Naive thymus-derived CD4-positive, alpha-beta T cell (primary cell): ENCODE data around the gene ZNF609. TPM values are rescaled to one million over a fixed set of nuclear protein-coding genes. Genes with fewer than 3 reads are reported as not detected.
A peak's percentile ranks its signal among the peaks of the same experiment; 100 is the strongest.

Source experiments
- ATAC-seq: fragments of 150-1000 bp; cut with Tn5 transposase; 2 replicates; pipeline ENCODE4 v1.10.0; 2021; ENCODE audit warnings: mild to moderate bottlenecking, moderate library complexity
- CTCF ChIA-PET: fragments of 350-600 bp; sonication (Branson Sonifier 250); formaldehyde crosslinking; loops from one replicate; lab custom pipeline; 2021; ENCODE audit warnings: antibody characterized with exemption; lab: Charles Lee
- POLR2A ChIA-PET: fragments of 350-600 bp; sonication (Branson Sonifier 250); formaldehyde crosslinking; loops from one replicate; lab custom pipeline; 2021; ENCODE audit warnings: antibody characterized with exemption, inconsistent platforms; lab: Charles Lee
- DNase-seq, 9 donors: peaks; one replicate each; pipeline versions ENCODE4 v3.0.0 to v3.0.0-alpha.2; 2020 to 2022; ENCODE audit warnings: mixed read lengths in 1 of 9
- H3K27ac ChIP-seq: one replicate; pipeline ENCODE4 v1.7.0; 2013; ENCODE audit warnings: mild to moderate bottlenecking, low read depth, low read length, moderate library complexity
- H3K27me3 ChIP-seq, 2 donors: one replicate each; pipeline ENCODE4 v1.7.0; 2013; ENCODE audit warnings: low read length in 2 of 2, mild to moderate bottlenecking in 2 of 2, moderate library complexity in 2 of 2; ENCODE audit not compliant: control insufficient read depth in 2 of 2, insufficient read depth in 2 of 2
- H3K36me3 ChIP-seq, 3 experiments: 1 replicate in 2 of 3; 2 replicates in 1 of 3; pipeline ENCODE4 v1.7.0; 2013; ENCODE audit warnings: low read length in 3 of 3, mild to moderate bottlenecking in 3 of 3, moderate library complexity in 1 of 3; ENCODE audit not compliant: insufficient read depth in 3 of 3, control insufficient read depth in 2 of 3
- H3K4me1 ChIP-seq, 2 donors: one replicate each; pipeline ENCODE4 v1.7.0; 2013; ENCODE audit warnings: low read length in 2 of 2, mild to moderate bottlenecking in 2 of 2, moderate library complexity in 1 of 2; ENCODE audit not compliant: control insufficient read depth in 2 of 2, insufficient read depth in 2 of 2
- H3K4me3 ChIP-seq: 2 replicates; pipeline ENCODE4 v1.7.0; 2013; ENCODE audit warnings: mild to moderate bottlenecking, low read length
- H3K9me3 ChIP-seq, 3 experiments: 1 replicate in 2 of 3; 2 replicates in 1 of 3; pipeline ENCODE4 v1.7.0; 2013; ENCODE audit warnings: low read length in 3 of 3; ENCODE audit not compliant: control insufficient read depth in 2 of 3
- H3K27ac Mint-ChIP-seq, 9 donors: one replicate each; pipeline ENCODE4 v1.8.0; 2020 to 2022; ENCODE audit warnings: mixed read lengths in 9 of 9, mild to moderate bottlenecking in 8 of 9, moderate library complexity in 5 of 9, inconsistent platforms in 2 of 9
- H3K27me3 Mint-ChIP-seq, 5 donors: one replicate each; pipeline ENCODE4 v1.8.0; 2021 to 2022; ENCODE audit warnings: mixed read lengths in 5 of 5, mild to moderate bottlenecking in 1 of 5
- H3K36me3 Mint-ChIP-seq, 5 donors: one replicate each; pipeline ENCODE4 v1.8.0; 2020 to 2022; ENCODE audit warnings: mixed read lengths in 5 of 5, mild to moderate bottlenecking in 3 of 5, inconsistent platforms in 1 of 5
- H3K4me1 Mint-ChIP-seq, 7 donors: one replicate each; pipeline ENCODE4 v1.8.0; 2020 to 2022; ENCODE audit warnings: mixed read lengths in 7 of 7, mild to moderate bottlenecking in 3 of 7, inconsistent platforms in 1 of 7
- H3K4me3 Mint-ChIP-seq, 10 donors: one replicate each; pipeline ENCODE4 v1.8.0; 2020 to 2022; ENCODE audit warnings: mild to moderate bottlenecking in 10 of 10, mixed read lengths in 10 of 10, moderate library complexity in 6 of 10, inconsistent platforms in 2 of 10
- H3K9me3 Mint-ChIP-seq, 11 donors: one replicate each; pipeline ENCODE4 v1.8.0; 2020 to 2022; ENCODE audit warnings: mixed read lengths in 11 of 11, mild to moderate bottlenecking in 4 of 11, inconsistent platforms in 1 of 11, moderate library complexity in 1 of 11
- intact Hi-C, 2 donors: fragments of 100-400 bp; cut with micrococcal nuclease; formaldehyde crosslinking; loops; one replicate each; pipeline ENCODE4 v1.15.1; 2023
- polyA plus RNA-seq, 2 donors: library from polyadenylated mRNA; unstranded; fragments of 300-500 nt; fragmentation: Illumina TruSeq; gene quantifications; one replicate each; pipeline ENCODE4 v1.2.3, GENCODE V29; 2021
- total RNA-seq, 6 experiments: library from RNA in 5 of 6; stranded (reverse) in 5 of 6; gene quantifications; 1 replicate in 5 of 6; 2 replicates in 1 of 6; pipeline ENCODE4 v1.2.3 and lab custom pipeline; 2021 to 2026

The ZNF609 gene
- total and polyA plus RNA-seq, 7 experiments from 2014 or later: 10.1 to 89.1 (median 71.9) TPM

DNA sequence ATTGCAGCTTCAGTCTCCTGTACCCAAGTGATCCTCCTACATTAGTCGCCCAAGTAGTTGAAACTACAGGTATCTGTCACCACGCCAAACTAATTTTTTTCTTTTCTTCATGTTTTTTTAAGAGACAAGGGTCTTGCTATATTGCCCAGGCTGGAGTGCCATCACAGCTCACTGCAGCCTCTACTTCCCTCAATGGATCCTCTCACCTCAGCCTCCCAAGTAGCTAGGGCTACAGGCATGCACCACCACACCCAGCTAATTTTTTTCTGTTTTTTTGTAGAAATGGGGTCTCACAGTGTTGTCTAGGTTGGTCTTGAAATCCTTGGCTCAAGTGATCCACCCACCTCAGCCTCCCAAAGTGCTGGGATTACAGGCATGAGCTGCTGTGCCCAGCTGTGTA is 89.5 kb downstream of the ZNF609 start:
- no peak overlapping the region for H3K27ac ChIP-seq
- H3K9me3 Mint-ChIP-seq: peaks cover 0 to 5% (median 0%) of the 10 kb centered on the region in 11 donors
- intact Hi-C loops: no loop called here
- H3K36me3 Mint-ChIP-seq: peaks cover 4 to 27% (median 14%) of the 10 kb centered on the region in 5 donors
- H3K9me3 ChIP-seq: no peaks in the 10 kb centered on the region
- H3K36me3 ChIP-seq: no peaks in the 10 kb centered on the region
- H3K27me3 ChIP-seq: no peaks in the 10 kb centered on the region
- CTCF ChIA-PET: interaction anchor here (0.8 to 1.0 kb wide), 2 partner anchors 16 to 39 kb away, joined by 3 read pairs; no protein-coding TSS in a partner anchor
- POLR2A ChIA-PET: interaction anchor here (0.6 to 1.6 kb wide), 2 partner anchors 22 to 171 kb away, joined by 5 read pairs; no protein-coding TSS in a partner anchor
- DNase-seq: no peak
- peaks cover 20 to 85% (median 76%) of the 10 kb centered on the region in 7 donors for H3K4me1 Mint-ChIP-seq
- H3K4me3 ChIP-seq: no peak overlapping the region
- H3K27ac Mint-ChIP-seq: peak overlapping the region in 5 of 9 donors; percentile 23 to 75 (median 67)
- H3K4me3 Mint-ChIP-seq: peak overlapping the region in 3 of 10 donors; percentile 2 to 40 (median 18)
- no peaks in the 10 kb centered on the region for H3K27me3 Mint-ChIP-seq
- no peak for ATAC-seq
- H3K4me1 ChIP-seq: peaks cover 0 to 15% of the 10 kb centered on the region in 2 donors

DNA sequence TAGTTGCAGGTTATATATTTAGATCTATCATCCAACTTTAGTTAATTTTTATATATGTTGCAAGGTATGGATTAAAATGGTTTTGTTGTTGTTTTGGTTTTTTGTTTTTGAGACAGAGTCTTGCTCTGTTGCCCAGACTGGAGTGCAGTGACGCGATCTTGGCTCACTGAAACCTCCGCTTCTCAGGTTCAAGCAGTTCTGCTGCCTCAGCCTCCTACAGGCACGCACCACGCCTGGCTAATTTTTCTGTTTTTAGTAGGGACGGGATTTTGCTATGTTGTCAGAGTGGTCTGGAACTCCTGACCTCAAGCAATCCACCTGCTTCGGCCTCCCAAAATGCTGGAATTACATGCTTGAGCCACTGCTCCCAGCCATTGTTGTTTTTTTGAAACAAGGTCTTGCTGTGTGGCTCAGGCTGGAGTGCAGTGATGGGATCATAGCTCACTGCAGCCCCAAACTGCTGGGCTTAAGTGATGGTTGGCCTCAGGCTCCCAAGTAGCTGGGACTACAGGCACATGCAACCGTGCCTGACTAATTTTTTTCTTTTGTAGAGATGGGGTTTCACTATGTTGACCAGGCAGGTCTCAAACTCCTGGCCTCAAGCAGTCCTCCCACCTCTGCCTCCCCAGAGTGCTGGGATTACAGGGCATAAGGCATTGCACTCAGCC is 92.0 kb downstream of the ZNF609 start:
- Mint-ChIP-seq H3K4me1 (peaks cover 13 to 76% (median 67%) of the 10 kb centered on the region in 7 donors), H3K36me3 (peaks cover 0 to 15% (median 10%) of the 10 kb centered on the region in 5 donors), H3K27me3 (no peaks in the 10 kb centered on the region), H3K4me3 (peak overlapping the region in 3 of 10 donors; percentile 17 to 49 (median 29)), H3K9me3 (no peaks in the 10 kb centered on the region), H3K27ac (peak overlapping the region in 4 of 9 donors; percentile 12 to 62 (median 32))
- H3K27ac ChIP-seq: no peak overlapping the region
- no peak for DNase-seq
- H3K4me3 ChIP-seq: no peak overlapping the region
- no peaks in the 10 kb centered on the region for H3K27me3 ChIP-seq
- peaks cover 0 to 15% of the 10 kb centered on the region in 2 donors for H3K4me1 ChIP-seq
- no peaks in the 10 kb centered on the region for H3K9me3 ChIP-seq
- ChIA-PET CTCF (interaction anchor here (0.6 kb wide), 1 partner anchor 102 kb away, joined by 3 read pairs; no protein-coding TSS in a partner anchor), POLR2A (interaction anchor here (1.0 kb wide), 1 partner anchor 26 kb away, joined by 3 read pairs; no protein-coding TSS in a partner anchor)
- intact Hi-C loops: no loop called here
- no peaks in the 10 kb centered on the region for H3K36me3 ChIP-seq
- ATAC-seq: no peak

DNA sequence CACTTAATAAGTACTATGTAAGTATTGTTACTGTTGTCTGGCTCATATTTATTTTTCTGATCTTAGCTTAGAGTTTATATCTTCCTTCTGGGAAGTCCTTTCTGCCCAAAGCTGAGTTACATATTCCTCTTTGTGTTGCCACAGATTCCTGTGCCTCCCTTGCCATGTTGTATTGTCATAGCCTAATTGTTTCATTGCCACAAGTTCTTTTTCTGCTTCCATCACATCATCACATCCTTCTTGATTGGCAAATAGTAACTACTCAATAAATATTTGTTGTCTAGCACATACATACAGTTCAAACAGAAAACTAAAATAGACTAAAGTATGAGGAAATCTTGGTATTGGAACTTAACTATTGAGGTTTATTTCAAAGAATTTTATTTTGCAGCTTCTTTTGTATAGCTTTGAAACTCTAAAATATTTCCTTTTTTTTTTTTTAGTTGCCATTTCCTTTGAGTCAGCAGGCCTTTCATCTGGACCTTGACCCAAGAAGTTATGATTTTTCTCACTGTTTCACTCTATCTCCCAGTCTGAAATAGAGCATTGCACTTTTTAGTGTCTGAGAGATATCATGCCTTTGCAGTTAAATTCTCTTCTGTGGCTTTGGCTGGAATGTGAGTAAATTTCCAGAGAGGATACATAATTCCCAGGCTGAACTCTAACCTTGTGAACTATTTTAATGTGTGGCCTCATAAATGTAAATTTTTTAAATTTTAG is 98.2 kb downstream of the ZNF609 start:
- no peaks in the 10 kb centered on the region for H3K9me3 ChIP-seq
- ChIA-PET POLR2A (interaction anchor here (1.2 kb wide), 1 partner anchor 13 kb away, joined by 3 read pairs; no protein-coding TSS in a partner anchor), CTCF (interaction anchor here (0.6 kb wide), 1 partner anchor 220 kb away, joined by 3 read pairs; no protein-coding TSS in a partner anchor)
- H3K4me1 Mint-ChIP-seq: peaks cover 27 to 78% (median 69%) of the 10 kb centered on the region in 7 donors
- peaks cover 0 to 17% of the 10 kb centered on the region in 2 donors for H3K4me1 ChIP-seq
- no peak overlapping the region for H3K27ac ChIP-seq
- H3K27me3 Mint-ChIP-seq: no peaks in the 10 kb centered on the region
- intact Hi-C loops: no loop called here
- H3K27ac Mint-ChIP-seq: peak overlapping the region in 8 of 9 donors; percentile 17 to 79 (median 57)
- no peak overlapping the region for H3K4me3 ChIP-seq
- H3K4me3 Mint-ChIP-seq: peak overlapping the region in 3 of 10 donors; percentile 46 to 58 (median 52)
- H3K27me3 ChIP-seq: no peaks in the 10 kb centered on the region
- H3K9me3 Mint-ChIP-seq: no peaks in the 10 kb centered on the region
- peaks cover 5 to 21% (median 10%) of the 10 kb centered on the region in 5 donors for H3K36me3 Mint-ChIP-seq
- H3K36me3 ChIP-seq: no peaks in the 10 kb centered on the region
- DNase-seq (no peak), ATAC-seq (no peak)

DNA sequence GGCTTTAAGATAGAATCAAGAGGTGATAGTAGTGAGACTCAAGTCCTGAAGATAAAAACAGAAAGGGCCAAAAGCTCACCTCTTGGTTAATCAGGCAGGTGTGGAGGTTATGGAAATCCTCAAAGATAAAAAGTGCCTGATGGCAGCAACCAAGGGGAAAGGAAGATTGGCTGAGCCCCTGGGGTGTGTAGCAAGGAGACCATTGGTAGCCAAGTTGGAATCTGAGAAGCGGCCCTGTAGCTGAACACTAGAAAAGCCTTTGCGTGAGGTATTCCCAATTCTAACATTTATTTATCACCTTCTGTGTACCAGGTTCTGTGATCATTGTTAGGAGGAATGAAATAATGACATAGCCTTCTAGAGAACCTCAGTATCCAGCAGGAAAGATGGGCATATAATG is 98.9 kb downstream of the ZNF609 start:
- Mint-ChIP-seq H3K27ac (peak overlapping the region in 5 of 9 donors; percentile 45 to 82 (median 70)), H3K4me3 (peak overlapping the region in 1 of 10 donors; percentile 52), H3K4me1 (peaks cover 28 to 76% (median 68%) of the 10 kb centered on the region in 7 donors), H3K9me3 (no peaks in the 10 kb centered on the region), H3K36me3 (peaks cover 5 to 23% (median 10%) of the 10 kb centered on the region in 5 donors), H3K27me3 (no peaks in the 10 kb centered on the region)
- no peaks in the 10 kb centered on the region for H3K9me3 ChIP-seq
- ATAC-seq (no peak), DNase-seq (no peak)
- ChIA-PET CTCF (no interaction called here), POLR2A (interaction anchor here (1.2 kb wide), 1 partner anchor 14 kb away, joined by 3 read pairs; no protein-coding TSS in a partner anchor)
- intact Hi-C loops: no loop called here
- H3K27me3 ChIP-seq: no peaks in the 10 kb centered on the region
- peaks cover 0 to 20% of the 10 kb centered on the region in 2 donors for H3K4me1 ChIP-seq
- no peak overlapping the region for H3K4me3 ChIP-seq
- H3K27ac ChIP-seq: no peak overlapping the region
- H3K36me3 ChIP-seq: no peaks in the 10 kb centered on the region

DNA sequence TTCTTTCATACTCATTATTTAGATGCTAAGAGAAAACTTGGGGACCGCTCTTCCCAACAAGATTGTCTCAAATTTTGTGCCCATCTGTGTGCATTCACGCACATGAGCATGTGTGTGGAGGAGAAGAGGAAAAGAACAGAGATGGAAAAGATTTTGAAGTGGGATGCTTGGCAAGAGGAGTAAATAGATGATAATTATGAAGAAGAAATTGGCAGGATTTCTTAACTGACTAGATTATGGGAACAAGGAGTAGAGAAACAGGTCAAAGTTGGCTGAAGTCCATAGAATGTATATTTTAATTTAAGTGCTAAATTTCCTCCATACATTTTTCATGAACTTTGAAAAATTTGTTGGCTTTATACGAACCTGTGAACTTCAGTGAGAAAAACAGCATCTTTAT is 100.1 kb downstream of the ZNF609 start:
- Histone ChIP-seq H3K9me3 (no peaks in the 10 kb centered on the region), H3K4me1 (peaks cover 0 to 20% of the 10 kb centered on the region in 2 donors), H3K4me3 (no peak overlapping the region), H3K27me3 (no peaks in the 10 kb centered on the region), H3K36me3 (no peaks in the 10 kb centered on the region), H3K27ac (peak overlapping the region; percentile 22)
- peaks cover 5 to 25% (median 13%) of the 10 kb centered on the region in 5 donors for H3K36me3 Mint-ChIP-seq
- intact Hi-C loops: loop anchor here in 1 of 2 donors (5.0 kb wide), 1 partner anchor 38 kb away; no protein-coding TSS in a partner anchor
- H3K9me3 Mint-ChIP-seq: no peaks in the 10 kb centered on the region
- peak overlapping the region in 8 of 9 donors; percentile 7 to 81 (median 30) for H3K27ac Mint-ChIP-seq
- no peak for ATAC-seq
- DNase-seq: no peak
- peak overlapping the region in 2 of 10 donors; percentile 9 to 23 for H3K4me3 Mint-ChIP-seq
- POLR2A ChIA-PET: no interaction called here
- CTCF ChIA-PET: interaction anchor here (0.7 kb wide), 1 partner anchor 91 kb away, joined by 3 read pairs; no protein-coding TSS in a partner anchor
- peaks cover 29 to 81% (median 73%) of the 10 kb centered on the region in 7 donors for H3K4me1 Mint-ChIP-seq
- no peaks in the 10 kb centered on the region for H3K27me3 Mint-ChIP-seq

DNA sequence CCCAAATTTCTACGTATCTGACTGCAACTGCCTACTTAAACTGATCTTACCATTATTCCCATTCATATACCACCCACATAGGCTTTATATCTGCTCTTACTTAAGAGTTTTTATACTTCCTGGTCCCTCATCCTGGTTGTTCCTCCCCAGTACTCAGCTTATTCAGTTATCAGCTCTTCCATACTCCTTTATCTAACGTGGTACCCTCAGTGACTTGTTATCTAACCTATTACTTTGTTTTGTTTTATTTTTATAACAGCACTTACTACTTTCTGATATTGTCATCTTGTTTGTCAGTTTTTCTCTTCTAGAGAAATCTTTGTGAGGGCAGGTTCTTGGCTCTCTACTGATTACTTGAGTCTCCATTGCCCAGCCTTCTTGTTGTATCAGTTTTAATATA is 100.6 kb downstream of the ZNF609 start:
- Histone ChIP-seq H3K4me3 (no peak overlapping the region), H3K4me1 (peaks cover 0 to 20% of the 10 kb centered on the region in 2 donors), H3K27ac (no peak overlapping the region), H3K27me3 (no peaks in the 10 kb centered on the region), H3K9me3 (no peaks in the 10 kb centered on the region), H3K36me3 (no peaks in the 10 kb centered on the region)
- Mint-ChIP-seq H3K9me3 (no peaks in the 10 kb centered on the region), H3K27me3 (no peaks in the 10 kb centered on the region), H3K4me3 (peak overlapping the region in 3 of 10 donors; percentile 7 to 34 (median 16)), H3K4me1 (peaks cover 29 to 82% (median 75%) of the 10 kb centered on the region in 7 donors), H3K36me3 (peaks cover 5 to 27% (median 13%) of the 10 kb centered on the region in 5 donors), H3K27ac (peak overlapping the region in 8 of 9 donors; percentile 7 to 84 (median 22))
- no peak for DNase-seq
- CTCF ChIA-PET: no interaction called here
- POLR2A ChIA-PET: no interaction called here
- intact Hi-C loops: loop anchor here in 1 of 2 donors (5.0 kb wide), 1 partner anchor 39 kb away; no protein-coding TSS in a partner anchor
- ATAC-seq: no peak
